DMS153 (cell line): Measurements from ENCODE around the gene SLC2A1.
A peak's percentile ranks its signal among the peaks of the same experiment; 100 is the strongest.

Experiments
- DNase-seq: peaks from one replicate; lab custom pipeline; 2025; lab: John Stamatoyannopoulos, UW

SLC2A1 gene

DNA sequence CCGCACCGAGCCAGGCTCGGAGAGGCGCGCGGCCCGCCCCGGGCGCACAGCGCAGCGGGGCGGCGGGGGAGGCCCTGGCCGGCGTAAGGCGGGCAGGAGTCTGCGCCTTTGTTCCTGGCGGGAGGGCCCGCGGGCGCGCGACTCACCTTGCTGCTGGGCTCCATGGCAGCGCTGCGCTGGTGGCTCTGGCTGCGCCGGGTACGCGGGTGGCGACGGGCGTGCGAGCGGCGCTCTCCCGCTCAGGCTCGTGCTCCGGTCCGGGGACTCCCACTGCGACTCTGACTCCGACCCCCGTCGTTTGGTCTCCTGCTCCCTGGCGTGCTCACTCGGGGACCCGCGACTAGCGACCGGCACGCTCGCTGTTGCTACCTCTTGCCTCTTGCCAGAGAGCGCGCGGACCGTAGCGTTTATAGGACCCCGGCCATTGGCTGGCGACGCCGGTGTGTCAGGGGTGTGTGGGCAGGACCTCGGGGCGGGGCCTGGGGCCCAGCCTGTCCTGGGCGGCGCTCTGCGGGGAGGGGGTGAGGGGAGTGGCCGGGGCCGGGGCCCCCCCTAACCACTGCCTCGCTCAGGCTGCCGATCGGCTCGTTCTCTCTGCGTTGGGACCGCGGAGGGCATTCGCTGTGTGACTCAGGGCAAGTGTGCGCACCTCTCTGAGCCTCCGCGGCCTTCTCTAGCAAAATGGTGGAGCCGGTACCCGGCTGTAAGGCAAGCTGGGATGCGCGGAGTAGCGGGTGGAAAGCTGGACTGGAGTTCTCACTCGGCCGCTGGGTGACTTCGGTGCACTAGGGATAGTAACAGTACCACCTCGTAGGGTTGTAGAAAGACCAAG is at the start of gene SLC2A1:
TSS of gene SLC2A1 (minus strand) at position 381 of the 832 bp plus-strand sequence. CDS start at position 164, 217 bp downstream.
- peak; percentile 93 for DNase-seq

DNA sequence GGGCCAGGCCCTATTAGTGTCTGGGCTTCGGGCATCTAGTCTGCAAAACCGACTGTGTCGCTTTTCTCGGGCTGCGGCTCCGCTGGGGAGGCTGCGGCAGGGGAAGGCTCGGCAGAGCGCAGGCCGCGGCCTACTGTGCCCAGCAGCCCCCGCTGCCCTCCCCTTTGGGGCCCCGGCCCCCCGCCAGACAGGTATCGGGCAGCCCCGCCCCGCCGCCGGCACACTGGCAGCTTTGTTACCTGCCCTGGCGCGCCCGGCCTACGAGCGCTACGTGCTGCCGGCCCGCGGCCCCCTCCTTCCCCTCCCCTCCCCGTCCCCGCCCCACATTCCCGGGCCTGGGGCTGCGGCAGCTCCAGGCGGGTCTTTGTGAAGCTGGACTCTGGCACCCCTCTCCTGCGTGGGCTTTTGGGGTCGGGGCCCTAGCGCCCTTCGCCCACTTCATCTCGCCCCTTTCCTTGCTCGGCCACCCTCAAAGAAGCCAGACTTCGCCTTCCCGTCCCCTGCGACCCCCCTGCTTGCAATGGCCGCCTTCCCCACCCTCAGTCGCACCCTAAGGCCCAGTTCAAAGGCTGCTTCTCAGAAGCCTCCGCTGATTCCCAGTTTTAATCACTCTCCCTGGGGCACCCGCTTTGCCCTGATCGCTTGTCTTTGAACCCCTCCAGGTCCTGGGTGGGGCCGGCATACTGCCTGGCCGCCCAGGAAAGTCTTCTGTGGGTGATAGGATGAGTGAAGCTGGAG is 48.9 kb upstream of the SLC2A1 start:
- peak; percentile 29 for DNase-seq

DNA sequence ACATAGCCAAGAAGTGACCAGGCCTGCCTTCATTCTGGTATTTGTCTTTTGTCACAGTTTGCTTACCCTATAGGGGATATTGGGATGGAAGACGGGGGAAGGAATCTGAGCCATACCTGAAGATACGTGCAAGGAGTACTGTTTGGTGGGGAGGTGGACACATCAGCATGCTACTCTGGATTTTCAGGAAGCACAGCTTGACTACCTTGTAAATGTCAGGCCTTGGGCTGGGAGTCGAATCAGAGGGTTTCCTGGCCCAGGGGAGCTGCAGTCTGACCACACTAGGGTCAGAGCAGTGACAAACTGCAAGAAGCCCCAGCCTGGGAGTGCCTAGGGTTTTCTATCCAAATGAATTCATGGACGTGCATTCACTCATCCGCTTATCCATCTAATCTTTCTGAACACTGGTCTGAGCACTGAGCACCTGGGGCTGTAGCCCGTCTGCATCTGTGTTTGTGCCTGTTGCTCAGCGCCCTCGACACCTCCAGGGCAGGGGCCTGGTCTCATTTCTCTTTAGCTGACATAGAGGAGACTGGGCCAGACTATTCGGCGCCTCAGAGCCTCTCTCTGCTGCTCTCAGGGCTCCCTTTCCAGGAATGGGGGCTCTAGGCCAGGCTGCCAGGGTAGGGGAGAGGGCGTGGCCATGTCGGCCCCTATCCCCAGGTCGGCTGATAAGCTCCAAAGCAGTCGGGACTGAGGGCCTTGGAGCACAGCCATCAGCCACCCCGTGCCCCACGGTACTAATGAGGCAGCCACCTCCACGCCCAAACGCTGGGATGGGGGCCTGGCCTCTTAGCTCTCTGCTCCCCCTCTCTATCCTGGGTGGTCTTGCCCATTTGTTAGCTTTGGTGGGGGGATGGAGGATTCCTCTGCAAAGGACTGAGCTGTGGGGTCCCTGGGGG is 47.0 kb upstream of the SLC2A1 start:
- DNase-seq = no peak

DNA sequence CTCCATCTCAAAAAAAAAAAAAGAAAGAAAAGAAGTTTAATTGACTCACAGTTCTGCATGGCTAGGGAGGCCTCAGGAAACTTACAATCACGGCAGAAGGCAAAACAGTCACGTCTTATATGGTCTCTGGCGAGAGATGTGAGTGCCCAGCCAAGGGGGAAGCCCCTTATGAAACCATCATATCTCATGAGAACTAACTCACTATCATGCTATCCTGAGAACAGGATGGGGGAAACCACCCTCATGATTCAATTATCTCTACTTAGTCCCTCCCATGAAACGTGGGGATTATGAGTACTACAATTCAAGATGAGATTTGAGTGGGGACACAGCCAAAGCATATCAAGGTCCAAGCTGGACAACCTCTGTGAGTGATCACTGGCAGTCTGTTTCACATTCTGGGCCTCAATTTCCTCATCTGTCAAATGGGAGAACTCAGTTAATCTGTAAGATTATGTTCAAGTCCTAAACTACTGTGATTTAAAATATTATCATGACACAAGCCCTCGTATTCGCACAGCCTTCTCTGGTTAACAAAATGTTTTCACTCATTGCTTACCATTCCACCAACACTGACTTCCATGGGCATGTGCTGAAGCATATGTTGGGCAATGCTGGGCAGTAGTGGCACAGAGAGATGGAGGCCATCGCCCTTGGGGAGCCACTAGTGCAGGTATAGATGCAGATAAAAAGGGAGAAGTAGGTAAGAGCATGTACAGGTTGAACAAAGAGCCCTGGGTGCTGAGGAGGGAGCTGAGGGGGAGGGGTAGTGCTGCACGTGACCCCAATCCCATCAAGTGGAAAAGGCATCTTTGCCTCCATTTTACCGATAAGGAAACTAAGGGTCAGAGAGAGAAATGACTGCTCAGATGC is 46.2 kb upstream of the SLC2A1 start:
- DNase-seq = no peak

DNA sequence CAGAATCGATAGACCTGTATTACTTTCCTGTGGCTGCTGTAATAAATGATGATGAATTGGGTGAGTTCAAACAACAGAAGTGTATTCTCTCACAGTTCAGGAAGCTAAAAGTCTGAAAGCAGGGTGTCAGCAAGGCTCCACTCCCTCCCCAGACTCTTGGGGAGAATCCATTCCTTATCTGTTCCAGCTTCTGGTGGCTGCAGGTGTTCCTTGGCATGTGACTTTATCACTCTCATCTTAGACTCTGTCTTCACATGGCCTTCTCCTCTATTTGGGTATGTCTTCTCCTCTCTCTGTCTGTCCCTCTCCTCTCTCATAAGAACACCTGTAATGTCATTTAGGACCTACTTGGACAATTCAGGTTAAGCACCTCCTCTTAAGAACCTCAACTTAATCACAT is 44.1 kb upstream of the SLC2A1 start:
- no peak for DNase-seq

DNA sequence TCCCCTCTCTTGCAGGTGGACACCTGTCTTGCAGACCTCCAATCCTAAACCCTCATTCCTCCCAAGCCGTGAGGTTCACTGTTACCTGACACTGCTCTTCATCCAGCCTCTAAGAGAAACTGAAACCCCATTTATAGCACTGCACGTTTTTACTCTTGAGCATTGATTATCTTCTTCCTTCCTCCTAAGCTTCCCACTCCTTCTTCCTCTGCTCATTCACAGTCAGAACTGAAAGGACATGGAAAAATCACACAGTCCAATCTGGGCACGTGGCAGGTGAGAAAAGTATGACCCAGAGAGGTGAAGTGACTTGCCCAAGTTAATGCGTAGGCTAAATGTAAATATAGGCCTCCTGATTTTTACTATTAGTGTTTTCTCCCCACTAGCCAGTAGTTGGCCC is 43.4 kb upstream of the SLC2A1 start:
- DNase-seq = no peak

DNA sequence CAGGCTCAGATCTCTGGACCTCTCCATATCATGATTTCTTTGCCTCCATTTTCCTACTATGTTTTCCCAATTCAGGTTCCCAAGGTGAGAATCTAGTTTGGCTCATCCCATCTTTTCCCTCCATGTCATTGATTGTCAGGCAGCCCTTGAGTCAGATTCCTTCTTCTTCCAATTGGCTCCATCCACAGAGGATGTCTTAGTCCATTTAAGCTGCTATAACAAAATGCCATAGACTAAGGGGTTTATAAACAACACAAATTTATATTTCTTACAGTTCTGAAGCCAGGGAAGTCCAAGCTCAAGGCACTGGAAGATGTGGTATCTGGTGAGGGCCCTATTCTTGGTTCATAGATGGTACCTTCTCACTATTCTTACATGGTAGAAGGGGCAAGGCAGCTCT is 42.8 kb upstream of the SLC2A1 start:
- no peak for DNase-seq

DNA sequence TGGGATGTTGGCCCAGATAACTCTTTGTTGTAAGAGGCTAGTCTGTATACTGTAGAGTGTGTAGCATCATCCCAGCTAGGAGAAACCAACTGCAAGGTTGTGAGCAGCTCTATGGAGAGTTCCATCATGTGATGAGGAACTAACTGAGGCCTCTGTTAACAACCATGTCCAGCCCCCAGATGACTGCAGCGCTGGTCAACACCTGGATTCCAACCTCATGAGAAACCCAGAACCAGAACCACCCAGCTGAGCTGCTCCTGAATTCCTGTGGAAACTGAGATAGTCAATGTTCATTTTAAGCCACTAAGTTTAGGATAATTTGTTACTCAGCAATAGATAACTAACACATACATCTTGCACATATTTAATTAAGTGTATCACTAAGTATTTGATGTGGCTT is 41.6 kb upstream of the SLC2A1 start:
- DNase-seq = no peak

DNA sequence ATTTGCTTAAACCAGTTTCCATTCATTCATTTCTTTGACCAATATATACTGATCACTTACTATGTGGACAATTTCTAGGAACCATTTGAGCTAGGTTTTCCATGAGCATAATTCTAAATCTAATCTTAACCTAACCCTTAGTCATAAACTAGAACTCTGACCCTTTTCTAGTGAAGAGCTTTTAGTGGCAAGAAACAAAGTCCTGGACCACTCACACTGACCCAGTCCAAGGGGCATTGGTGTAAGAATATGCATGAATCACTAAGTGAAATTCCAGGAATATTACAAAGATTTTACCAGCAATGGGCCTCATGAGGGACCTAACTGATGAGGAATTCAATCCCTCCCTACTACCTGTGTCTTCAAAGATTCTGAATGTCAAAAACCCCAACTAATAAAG is 40.6 kb upstream of the SLC2A1 start:
- DNase-seq = no peak

DNA sequence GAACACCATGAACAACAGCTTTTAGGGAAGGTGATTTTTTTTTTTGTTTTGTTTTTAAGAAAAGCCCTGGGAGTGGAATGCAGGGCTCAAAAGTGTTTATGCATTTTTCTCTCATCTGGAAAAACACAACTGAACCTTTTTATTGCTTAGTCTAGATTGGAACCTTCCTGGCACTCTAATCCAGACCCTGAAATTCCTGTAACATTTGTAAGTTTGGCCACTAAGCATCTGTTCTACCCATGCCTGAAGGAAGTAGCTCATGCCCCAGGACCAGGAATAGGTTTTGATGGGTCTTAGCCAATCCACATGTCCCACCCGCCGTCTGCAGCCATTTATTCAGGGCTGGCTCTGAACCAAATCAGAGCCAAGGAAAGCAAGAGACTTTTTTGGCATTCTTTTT is 39.7 kb upstream of the SLC2A1 start:
- no peak for DNase-seq

DNA sequence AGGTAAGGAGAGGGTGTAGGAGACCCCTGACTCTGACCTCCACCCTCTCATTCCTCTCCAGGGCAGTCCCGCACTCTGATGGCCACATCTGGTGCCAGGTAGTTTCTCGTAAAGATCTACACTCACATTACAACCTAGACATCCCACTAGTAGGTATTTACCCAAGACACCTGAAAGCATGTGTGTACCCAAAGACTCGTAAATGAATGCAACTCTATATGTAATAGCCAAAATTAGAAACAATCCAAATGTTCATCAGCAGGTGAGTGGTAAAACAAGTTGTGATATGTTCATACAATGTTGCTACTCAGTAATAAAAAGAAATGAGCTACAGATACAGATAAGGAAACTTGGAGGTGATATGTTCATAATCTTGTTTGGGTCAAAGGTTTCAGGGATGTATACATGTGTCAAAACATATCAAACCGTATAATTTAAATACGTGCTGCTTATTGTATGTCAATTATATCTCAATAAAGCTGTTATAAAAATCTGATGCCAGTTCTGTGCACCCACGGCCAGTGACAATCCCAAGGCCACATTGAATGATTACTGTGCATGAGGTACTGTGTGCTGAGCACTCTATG is 37.8 kb upstream of the SLC2A1 start:
- no peak for DNase-seq

DNA sequence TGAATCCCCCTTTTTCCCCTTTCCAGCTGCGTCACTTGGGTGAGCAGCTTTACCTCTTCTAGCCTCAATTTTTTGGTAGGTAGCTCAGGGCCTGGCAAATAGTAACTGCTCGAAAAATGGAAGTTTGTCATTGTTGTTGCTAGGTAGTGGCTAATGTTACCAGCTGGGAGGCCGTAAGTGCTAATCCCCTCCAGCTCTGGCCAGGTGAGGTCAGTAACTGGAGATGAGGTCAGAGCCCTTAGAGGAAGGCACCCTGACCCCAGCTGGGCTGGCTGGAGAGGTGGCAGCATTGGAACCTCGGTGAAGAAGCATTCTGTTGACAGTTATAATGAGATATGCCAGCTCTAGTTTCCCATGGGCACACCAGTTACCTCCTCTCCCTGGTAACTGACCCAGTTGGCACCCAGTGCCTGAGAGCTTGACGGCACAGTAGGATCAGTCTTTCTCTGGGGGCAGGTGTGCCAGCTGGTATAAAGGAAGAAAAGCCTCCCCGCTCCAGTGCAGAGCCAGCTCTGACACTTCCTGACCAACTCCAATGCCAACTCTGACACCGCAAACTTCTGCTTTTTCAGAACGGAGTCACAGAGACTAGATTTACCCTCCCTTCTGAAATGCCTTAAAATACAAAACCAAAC is 35.0 kb upstream of the SLC2A1 start:
- DNase-seq = no peak

DNA sequence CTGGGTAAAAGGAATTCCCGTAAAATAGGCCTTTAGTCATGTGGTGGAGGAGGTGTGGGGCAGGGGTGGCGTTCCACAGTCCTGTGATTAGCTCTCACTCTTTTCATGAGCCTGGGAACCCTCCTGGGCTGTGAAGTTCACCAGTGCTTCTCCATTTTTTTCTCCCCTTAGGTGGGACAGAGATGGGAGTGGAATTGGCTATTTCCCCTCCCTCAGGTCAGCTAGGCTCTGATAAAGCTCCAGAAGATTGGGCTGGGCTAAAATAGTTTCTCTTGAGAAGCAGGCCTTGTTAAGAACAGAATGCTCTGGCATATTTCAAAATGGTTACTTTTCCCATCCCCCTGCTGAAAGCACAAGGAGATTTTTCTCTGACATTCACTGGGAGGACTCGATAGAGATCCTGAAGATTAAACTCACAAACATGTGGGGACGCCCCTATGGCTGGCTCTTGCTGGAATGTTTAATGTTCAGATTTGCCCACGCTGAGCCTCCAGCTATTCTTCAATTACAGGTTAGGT is 33.4 kb upstream of the SLC2A1 start:
- no peak for DNase-seq

DNA sequence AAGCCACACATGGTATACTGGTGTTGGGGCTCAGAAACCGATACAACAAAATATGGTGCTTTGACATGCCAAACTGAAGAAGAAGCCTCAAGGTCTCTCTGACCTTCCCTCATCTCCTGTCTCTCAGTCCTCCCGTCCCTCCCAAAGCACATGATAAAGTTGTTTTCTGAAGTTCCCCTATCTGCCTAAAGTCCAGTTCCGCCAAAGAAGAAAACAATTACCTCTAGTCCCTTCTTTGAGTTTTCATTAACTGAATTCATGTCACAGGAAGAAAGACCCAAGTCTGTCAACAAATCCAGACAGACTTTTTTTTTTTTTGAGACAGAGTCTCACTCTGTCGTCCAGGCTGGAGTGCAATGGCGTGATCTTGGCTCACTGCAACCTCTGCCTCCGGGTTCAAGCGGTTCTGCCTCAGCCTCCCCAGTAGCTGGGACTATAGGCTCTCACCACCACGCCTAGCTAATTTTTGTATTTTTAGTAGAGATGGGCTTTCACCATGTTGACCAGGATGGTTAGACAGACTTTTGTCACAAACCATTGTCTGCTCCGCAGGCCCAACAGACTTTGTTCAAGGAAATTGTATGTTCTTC is 32.2 kb upstream of the SLC2A1 start:
- DNase-seq = no peak

DNA sequence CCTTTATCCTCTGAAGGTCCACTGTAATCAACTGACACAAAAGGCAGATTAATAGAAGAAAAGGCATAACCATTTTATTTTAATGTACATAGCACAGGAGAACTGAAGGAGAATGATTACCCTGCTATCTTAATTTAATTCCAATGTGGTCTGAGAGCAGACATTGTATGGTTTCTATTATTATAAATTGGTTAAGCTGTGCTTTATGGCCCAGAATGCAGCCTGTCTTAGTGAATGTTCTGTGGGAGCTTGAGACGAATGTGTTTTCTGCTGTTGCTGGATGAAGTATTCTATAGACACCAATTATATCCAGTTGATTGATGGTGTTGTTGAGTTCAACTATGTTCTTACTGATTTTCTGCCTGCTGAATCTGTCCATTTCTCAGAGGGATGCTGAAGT is 25.0 kb upstream of the SLC2A1 start:
- DNase-seq = no peak

DNA sequence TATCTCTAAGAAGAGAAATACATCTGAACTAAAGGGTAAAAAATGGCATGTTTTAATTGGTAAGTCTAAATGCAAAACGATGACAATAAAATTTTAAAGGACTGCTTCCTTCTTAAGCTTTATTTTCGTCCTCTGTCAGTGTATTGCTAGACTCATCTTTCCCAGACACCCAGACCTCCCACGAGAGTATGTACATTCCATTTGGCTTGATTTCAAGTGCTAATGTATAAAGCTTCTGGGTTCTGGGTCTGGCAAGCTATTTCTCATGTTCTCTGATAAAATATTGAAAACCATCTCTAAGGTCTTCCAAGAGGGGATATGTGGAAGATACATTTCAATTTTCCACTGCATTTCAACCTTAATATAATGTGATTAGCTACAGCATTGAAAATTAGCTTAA is 24.6 kb upstream of the SLC2A1 start:
- no peak for DNase-seq

DNA sequence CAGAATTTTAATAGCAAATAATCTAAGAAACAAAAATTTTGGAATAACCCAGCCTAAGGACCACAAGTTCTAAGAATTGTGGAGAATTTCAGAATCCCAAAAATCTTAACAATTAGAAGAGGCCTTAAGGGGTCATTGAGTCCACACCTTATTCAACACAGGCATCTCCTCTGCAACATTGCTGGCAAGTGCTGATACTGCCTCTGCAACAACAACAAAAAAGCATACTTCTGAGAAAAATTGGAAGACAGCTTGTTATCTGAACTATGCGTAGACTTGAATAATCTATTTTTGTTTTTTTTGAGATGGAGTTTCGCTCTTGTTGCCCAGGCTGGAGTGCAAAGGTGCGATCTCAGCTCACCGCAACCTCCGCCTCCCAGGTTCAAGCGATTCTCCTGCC is 24.0 kb upstream of the SLC2A1 start:
- DNase-seq = no peak

DNA sequence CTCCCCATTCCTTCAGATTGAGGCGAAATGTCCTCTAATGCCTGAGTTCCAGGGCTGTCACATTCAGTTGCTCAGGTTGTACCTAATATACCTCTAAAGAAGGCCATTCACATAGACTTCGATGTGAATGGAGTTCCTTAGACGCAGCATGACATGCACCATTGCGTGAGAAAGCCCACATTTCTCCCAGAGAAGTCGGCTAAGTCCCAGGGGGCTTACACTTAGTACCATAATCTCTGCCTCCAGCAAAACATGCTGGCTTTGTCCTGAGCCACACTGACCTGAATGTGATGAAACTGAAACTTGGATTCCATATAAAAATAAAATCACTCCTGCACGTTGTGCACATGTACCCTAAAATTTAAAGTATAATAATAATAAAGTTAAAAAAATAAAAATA is 23.2 kb upstream of the SLC2A1 start:
- DNase-seq = no peak

DNA sequence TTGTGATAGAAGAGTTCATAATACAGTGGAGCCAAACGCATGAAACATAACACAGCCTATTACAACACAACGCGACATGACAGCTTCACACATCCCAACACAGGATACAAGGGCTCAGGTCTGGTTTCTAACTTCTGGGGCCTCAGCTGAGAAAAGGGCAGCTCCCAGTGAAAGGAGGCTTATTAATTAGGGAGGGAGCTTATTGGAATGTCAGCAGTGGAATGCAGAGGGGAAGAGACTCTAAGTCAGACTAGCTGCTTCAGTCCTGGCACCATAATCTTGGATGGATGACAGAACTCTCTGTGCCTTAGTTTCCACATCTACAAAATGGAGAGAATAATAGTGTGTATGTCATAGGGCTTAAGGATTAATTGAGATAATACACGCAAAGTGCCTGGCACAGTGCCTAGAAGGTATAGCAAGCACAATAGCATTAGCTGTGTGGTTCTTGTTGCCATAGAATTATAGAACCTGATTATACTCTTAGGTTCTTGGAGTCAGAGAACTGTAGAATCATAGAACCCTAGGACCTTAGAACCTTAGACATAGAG is 22.7 kb upstream of the SLC2A1 start:
- no peak for DNase-seq
